AG08395 (cell line): Measurements from ENCODE around the gene MBTPS1.

Experiments used
- DNase-seq: peaks from one replicate; pipeline ENCODE4 v3.0.0; 2012; ENCODE audit warnings: mixed read lengths, low spot score

Gene MBTPS1

DNA sequence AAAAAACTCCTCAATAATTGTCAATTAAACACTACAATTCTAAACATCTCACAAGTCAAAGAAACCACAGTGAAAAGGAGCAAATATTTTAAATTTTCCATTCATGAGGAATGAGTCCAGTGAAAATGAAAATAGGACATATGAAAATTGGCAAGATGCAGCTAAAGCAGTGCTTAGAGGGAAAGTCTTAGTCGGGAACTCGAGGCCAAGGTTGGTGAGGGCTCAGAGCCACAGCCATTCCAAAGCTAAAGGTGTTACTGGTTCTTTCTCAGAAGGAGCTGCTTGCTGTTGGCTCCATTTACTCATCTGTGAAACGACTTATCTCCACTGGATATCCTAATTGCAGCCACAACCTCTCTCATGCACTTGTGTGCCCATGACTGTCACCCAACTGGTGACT lies 80.6 kb downstream of the MBTPS1 start:
- DNase-seq = no peak

DNA sequence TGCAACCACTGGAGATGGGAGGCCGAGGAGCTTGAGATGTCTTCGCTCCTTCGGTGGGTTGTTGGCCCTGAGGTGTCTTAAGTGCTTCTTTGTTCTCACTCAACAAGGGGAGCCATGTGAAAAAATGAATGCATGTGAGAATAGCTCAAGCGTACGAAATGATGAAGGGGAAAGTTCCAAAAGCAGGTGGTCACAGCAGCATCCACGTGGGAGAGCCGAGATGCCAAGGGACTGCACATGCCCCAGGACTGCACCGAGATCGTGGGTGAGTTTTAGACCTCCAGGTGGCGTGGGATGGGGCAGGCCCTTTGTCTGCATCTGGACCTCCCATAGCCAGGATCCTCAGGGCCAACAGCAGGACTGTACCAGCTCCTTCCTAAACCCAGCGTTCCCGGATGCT lies 82.2 kb downstream of the MBTPS1 start:
- no peak for DNase-seq

DNA sequence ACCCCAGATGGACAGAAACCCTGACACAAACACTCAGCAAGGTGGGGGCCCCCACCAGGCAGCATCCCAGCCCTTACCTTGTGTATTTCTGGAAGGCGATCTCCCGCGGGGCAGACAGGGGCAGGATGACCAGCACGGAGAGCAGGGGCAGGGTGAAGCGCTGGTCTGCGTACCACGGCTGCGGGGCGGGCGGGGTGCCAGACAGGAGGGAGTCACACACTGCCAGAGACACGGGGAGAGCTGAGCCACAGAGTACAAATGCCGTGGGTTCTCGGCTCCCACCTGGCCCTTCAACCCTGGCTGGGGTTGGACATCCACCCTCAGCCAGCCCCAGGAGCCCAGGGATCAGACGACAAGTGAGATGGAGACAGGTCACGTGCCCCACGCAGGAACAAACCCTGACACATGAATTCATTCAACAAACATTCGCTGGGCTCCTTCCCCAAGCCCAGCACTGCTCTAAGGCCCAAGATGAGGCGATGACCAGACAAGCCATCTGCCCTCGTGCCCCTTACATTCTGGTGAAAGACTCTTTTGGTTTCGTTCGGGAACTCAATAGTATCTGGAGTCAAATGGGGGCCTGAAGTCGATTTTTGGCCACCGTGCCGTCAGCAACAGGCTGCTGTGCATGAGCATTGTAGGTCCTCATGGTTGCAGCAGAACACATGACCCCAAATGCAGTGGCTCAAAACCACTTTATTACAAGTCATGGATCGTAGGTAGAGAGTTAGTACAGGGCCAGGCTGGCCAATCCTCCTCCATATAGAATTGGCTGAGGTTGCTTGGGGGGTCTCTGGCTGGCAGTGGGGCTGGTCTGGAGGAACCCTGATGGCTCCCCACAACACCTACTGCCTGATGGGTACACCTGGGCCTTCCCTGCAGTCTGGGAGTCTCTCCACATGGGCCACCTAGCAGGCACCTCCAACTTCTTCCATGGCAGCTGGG lies 83.2 kb downstream of the MBTPS1 start:
- no peak for DNase-seq

DNA sequence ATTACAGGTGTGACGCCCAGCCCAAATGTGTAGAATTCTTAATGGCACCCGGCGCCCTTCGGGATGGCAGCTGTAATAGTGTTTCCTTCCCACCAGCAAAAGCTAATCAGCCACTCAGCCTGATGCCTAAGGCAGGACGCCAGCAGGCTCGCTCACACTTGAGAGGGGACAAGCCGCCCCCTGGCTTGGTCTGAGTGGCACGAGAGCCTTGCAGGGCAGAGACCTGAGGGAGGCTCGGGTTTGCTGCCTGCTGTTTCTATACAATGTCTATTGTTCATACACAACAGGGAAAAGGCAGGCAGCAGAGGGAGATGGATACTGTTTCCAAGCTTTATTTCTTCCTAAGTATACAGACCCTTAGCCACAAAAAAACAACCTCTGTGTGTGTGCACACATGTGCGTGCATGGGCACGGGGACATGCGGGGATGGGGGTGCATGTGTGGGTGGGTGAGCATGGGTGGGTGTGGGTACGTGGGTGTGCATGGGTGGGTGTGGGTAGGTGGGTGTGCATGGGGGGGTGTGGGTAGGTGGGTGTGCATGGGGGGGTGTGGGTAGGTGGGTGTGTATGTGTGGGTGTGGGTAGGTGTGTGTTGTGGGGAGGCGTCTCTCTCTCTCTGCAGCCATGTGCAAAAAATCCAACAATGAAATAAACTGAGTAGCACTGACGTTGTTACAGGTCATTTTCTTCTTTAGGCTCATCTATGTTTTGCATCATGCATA lies 84.1 kb downstream of the MBTPS1 start:
- DNase-seq = no peak

DNA sequence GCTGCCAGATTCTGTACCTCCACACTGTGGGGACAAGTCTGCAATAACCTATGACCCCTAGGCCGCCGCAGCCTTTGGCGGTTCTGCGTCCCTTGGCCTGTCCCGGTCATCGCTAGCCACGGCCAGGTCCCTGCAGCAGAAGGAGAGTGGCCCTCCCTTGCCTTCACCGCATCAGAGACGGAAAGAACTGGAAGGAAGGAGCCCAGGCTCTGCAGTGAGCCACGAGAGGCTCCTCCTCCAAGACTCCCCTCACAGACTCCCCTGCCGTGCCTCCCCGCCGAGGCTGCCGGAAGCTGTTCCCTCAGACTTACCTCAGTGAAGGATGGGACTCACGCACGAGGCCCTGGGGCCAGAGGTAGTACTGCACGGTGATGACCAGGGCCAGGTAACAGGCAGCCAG lies 85.2 kb downstream of the MBTPS1 start:
- DNase-seq = no peak

DNA sequence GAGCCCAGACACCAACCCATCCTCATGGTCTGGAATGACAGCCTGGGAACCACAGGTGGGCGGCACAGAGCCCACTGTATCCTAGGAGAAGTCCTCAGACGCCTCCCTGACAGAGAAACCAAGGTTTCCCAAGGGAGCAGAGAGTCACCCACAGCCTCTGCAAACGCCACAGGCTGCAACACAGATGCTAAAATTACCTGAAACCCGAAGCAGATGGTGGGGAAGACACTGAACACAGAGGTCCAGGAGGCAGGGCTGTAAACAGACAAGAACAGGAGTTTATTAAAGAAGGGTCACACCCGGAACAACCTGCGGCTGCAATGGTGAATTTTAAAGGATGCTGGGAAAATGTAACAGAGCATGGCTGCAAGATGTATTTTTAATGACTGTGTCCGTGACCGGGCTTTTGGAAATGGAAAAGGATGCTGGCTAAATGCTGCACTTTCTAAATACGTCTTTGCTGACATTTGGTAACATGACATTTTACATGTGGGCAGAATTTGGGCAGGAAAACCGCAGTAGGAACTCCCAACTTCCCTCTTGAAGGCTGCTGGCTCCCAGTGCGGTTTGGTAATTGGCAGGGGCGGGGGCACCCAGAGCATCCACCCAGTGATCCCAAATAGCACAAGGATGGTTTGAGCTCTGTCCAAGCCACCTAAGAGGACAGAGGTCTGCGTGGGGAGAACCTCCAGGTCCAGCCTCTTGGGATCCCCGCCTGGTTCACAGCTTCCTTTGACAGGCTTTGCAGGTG lies 87.3 kb downstream of the MBTPS1 start:
- no peak for DNase-seq

DNA sequence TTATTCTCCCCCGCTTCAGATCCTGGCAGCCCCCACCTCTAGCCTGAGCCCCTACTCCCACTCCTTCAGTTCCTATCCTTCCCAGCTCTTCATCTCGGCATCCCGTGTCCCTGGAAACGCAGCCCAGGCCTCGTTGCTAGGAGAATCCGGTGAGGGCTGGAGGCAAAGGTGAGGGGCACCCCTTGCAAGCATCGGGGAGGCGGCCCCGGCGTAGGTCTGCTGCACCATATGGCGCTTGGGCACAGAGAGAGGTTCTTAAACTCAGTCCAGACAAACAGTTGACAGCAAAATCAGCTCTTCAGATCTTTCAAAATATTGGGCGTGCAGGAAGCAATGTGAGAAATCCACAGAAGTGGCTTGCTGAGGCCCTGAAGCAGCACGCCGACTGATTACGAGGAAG lies 89.1 kb downstream of the MBTPS1 start:
- no peak for DNase-seq

DNA sequence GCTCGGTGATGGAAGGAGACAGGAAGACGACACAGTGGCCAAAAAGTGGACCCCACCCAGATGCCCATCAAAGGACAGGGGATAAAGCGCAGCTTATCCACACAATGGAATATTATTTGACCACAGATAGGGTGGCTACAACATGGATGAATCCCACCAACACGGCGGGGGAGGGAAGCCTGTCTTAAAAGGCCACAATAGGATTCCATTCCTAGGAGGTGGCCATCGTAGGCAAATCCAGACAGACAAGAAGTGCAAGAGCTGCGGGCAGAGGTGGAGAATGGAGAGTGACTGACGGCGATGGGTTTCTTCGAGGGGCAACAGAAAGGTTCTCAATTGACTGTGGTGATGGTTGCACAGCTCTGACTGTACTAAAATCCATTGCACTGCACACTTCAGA lies 90.1 kb downstream of the MBTPS1 start:
- no peak for DNase-seq

DNA sequence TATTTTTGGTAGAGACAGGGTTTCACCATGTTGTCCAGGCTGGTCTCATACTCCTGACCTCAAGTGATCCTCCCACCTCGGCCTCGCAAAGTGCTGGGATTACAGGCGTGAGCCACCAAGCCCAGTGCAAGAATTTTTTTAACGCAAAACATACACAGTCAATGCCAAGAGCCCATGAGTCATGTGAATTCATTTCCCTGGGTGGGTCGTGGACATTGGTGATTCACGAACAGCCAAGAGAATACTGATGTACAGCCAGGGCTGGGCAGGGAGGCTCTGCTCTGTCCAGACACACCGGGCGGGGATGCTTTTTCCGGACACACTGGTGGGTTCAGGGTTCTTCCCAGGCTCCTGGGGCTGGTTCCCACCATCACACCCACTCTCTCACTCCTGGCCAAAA lies 91.9 kb downstream of the MBTPS1 start:
- peak; percentile 79 for DNase-seq

DNA sequence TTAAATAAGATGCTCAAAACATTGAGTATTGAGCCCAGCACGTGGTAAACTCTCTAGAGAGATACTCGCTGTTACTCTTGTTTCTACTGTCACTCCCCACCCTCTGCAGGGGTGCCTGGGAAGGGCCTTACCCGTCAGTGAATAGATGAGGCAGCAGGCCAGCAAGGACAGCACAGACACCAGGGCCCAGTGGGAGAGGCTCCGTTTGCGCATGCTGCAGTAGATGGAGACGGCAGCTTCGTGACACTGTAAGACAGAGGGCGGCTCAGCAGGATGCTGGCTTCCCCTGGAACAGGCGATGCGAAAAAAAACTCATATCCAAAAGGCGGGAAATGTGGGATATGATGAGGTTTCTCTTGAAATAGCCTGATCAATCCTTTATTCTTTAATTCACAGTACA lies 94.1 kb downstream of the MBTPS1 start:
- no peak for DNase-seq

DNA sequence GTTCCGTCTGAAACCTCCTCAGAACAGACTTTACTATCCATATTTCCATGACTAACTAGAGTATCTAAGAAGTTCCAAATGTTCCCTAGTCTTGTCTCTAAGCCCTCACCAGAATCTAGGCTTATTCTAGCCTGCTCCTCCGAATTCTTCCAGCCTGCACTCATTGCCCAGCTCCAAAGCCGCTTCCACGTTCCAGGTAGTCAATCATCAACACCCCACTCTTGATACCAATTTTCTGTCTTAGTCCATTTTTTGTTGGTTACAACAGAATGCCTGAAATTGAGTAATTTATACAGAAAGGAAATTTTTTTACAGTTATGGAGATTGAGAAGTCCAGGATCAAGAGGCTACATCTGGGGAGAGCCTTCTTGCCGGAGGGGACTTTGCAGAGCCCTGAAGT lies 95.3 kb downstream of the MBTPS1 start:
- no peak for DNase-seq

DNA sequence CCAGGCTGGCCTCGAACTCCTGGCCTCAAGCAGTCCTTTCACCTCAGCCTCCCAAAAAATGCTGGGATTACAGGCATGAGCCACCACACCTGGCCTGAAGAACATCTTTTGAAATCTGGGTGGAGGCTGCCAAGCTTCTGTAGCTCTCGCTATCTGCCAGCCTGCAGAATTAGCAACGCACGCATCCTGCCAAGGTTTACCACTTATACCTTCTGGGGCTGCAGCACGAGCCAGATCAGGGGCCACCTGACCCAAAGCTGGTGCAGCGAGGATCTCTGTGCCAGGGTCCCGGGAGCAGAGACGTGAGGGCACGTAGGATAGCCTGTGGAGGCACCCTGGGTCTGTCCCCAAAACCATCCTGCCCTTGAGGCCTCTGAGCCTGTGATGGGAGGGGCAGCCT lies 96.4 kb downstream of the MBTPS1 start:
- no peak for DNase-seq

DNA sequence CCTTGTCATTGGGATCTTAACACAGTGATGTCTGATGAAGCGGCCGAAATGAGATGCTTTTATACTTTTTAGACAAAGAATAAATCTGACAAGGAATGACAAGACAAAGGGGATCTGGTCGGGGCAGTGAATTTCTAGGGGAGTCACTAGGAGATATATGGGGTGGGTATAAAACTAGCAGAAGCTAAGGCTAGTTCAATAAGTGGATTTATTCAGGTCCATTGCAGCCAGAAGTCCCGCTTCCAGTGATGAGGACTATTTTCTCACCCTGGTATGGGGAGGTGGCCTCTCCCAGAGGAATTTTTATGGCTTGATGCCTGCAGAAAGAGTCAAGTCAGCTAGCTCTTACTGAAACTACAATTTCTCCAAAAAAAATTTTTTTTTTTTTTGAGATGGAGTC lies 98.0 kb downstream of the MBTPS1 start:
- DNase-seq = no peak

DNA sequence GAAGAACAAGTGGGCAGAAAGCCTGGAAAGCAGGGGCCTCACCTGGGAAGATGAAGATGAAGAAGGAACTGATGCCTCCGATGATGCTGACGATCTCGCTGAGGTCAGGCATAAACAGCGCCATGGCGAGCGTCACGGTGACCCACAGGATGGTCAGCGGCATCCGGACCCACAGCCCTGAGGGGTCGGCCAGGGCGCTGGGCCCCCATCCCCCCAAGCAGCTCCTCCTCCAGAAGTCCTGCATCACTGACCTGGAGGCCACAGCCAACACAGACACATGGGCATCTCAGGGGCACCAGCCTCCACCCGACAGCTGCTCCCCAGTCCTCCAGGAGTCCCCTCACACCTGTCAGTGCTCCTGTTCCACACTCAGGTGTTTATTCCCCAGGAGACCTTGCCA lies 100.3 kb downstream of the MBTPS1 start:
- DNase-seq = no peak

DNA sequence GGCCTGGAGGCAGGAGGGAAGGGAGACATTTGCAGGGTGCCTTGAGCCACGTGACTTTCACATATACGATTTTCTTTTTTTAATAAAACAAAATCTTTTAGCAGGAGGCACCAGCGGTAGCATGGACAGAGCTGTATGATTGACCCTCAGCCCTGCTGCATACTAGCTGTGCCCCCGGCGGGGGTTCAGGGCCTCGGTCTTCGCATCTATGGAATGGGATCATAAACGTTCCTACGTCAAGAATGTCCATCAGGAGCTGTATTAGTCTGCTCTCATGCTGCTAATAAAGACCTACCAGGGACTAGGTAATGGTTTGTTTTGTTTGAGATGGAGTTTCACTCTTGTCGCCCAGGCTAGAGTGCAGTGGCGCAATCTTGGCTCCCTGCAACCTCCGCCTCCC lies 101.3 kb downstream of the MBTPS1 start:
- no peak for DNase-seq

DNA sequence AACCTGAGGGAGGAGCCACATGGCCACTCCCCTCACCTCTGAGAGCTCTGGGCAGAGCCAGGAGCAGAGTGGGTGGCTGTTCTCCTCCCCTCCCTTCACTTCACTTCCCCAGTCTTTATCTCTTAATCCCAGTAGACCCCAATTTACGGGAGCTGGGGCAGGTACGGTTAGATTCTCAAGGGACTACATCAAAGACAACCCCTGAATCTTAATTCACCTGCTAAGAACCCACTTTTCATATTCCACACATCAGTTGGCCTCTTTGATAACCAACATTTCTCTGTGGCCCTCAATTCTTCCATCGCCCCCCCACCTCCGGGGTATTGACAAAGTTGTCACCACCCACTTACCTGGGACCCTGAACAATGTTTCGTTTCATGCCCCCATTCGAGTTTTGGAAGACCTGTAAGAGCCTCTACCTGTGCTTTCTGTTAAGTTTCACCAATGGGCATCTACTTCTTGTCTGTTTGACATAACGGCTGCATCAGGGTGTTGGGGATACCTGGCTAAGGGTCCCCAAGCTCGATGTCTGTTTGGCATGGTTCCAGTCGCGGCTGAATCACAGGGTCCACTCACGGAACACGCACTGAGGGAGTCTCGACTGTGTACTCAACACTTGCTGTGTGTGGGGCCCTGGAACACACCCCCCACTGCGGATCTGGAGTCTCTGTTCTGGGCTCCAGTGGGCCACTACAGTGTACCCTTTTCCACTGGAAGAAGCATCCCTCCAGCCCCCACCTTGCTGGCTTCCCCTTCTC lies 102.0 kb downstream of the MBTPS1 start:
- DNase-seq = no peak

DNA sequence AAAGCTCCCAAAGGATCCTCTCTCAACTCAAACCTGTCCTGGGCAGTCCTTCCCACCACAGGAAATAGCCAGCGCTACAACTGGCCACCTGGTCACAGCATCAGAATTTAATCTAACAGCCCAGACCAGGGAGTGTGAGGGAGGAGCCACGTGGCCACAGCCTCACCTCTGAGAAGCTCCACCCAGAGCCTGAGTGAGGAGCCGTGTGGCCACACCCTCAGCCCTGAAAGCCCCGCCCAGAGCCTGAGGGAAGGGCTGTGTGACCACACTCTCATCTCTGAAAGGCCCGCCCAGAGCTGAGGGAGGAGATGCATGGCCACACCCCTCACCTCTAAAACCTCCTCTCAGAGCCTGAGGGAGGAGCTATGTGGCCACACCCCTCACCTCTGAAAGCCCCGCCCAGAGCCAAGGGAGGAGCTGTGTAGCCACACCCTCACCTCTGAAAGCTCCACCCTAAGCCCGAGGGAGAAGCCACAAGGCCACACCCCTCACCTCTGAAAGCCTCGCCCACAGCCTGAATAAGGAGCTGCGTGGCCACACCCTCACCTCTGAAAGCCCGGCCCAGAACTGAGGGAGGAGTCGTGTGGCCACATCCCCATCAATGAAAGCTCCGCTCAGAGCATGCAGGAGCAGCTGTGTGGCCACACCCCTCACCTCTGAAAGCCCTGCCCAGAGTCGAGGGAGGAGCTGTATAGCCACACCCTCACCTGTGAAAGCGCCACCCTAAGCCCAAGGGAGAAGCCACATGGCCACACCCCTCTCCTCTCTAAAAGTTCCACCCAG lies 102.8 kb downstream of the MBTPS1 start:
- DNase-seq = peak; percentile 14

DNA sequence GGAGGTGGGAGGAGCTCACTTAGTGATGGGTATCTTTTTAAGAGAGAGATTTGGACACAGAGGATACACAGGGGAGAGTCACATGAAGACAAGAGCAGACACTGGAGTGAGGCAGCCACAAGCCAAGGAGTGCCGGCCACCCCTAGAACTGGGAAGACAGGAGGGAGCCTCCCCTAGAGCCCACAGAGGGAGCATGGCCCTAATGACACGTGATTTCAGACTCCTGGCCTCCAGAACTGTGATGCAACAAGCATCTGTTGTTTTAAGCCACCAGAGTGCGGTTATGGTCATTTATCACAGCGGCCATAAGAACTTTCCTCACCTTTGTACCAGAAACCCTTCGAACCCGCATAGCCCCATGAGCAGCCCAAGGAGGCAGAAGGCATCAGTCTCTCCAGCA lies 107.5 kb downstream of the MBTPS1 start:
- no peak for DNase-seq

DNA sequence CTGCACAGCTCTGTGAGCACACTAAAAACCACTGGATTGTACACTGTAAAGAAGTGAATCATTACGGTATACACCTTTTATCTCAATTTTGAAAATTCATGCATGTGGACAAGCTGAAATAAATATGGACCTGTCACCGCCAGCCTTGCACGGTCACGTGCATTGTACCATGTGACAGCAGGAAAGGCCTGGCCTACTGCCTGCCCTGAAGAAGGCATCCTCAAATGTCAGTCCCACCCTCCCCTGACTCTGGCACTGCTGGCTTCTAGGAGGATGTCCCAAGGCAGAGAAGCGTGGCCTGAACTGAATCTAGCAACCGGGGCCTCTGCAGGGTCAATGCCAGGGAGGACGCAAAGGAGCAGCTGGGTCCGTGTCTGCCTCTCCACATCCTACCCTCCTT lies 108.8 kb downstream of the MBTPS1 start:
- DNase-seq = no peak

DNA sequence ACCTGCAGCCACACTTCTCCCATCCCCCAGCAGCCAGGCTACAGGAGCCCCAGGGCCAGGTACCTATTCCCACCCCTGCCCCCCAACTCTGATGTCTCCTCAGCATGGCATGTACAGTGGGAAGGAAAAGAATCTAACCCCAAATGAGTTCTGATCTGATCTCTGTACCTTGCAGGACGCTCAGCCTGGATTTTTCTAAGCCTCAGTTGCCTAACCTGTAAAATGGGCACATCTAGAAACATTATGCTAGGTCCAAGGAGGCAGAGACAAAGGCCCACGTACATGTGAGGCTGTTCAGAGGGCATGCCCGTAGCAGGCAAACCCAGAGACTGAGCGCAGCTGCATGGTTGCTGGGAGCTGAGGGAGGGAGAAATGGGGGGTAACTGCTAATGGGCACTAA lies 109.2 kb downstream of the MBTPS1 start:
- no peak for DNase-seq

DNA sequence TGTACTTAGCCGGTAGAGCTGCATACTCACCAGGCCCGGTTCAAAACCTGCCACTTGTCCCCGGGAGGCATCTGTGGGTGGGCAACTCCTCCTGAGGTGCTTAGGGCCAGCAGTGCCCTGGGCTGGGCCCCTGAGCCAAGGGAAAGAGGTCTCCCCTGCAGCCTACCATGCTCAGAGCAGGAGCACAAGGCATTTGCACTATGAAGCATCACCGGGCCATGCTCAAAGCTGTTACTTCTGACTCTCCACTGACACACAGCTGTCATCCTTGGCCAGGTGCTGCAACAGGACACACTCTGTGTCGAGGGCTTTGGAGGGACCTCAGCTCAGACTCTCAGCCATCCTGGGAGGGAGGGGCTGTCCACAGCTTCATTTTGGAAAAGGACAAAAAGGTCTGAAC lies 111.4 kb downstream of the MBTPS1 start:
- DNase-seq = no peak
